Panc1 (cell line): ENCODE measurements around the gene RAI1. TPM values are rescaled to one million over a fixed set of nuclear protein-coding genes. Genes with fewer than 3 reads are reported as not detected.
A peak's percentile ranks its signal among the peaks of the same experiment; 100 is the strongest.

Experiments used
- ATAC-seq: fragments of 200-7000 bp; cut with Tn5 transposase; 2 replicates; pipeline ENCODE4 v1.9.1; 2020; ENCODE audit warnings: mild to moderate bottlenecking, moderate library complexity
- BruUV-seq: library from RNA; stranded (reverse); fragments of 400-500 nt; replicated peaks from 2 replicates; lab custom pipeline; 2021; lab: Mats Ljungman, UMichigan
- CTCF ChIA-PET: fragments of 300-600 bp; sonication (Branson Sonifier 250); formaldehyde crosslinking; loops from one replicate; lab custom pipeline; 2022; ENCODE audit warnings: antibody characterized with exemption; lab: Charles Lee
- POLR2A ChIA-PET: fragments of 300-600 bp; sonication (Branson Sonifier 250); formaldehyde crosslinking; loops from one replicate; lab custom pipeline; 2022; ENCODE audit warnings: antibody characterized with exemption; lab: Charles Lee
- DNase-seq: peaks from one replicate; pipeline ENCODE4 v3.0.0-alpha.2; 2010; ENCODE audit warnings: low read depth, low spot score
- H3K27ac ChIP-seq: 2 replicates; pipeline ENCODE4 v1.5.1; 2011; ENCODE audit warnings: mild to moderate bottlenecking, low read length, inconsistent platforms
- H3K27me3 ChIP-seq: fragments of 200-500 bp; sonication (Bioruptor generic); 2 replicates; pipeline ENCODE4 v1.6.0; 2014; ENCODE audit warnings: low read length, inconsistent platforms; ENCODE audit not compliant: control insufficient read depth, insufficient read depth
- H3K36me3 ChIP-seq: fragments of 200-500 bp; sonication (Bioruptor generic); 2 replicates; pipeline ENCODE4 v1.5.1; 2014; ENCODE audit warnings: inconsistent platforms, mild to moderate bottlenecking, low read length, moderate library complexity; ENCODE audit not compliant: control insufficient read depth, insufficient read depth
- H3K4me1 ChIP-seq: 2 replicates; pipeline ENCODE4 v1.5.1; 2011; ENCODE audit warnings: inconsistent platforms, mild to moderate bottlenecking, low read length, moderate library complexity; ENCODE audit not compliant: control insufficient read depth, insufficient read depth
- H3K4me3 ChIP-seq, 2 experiments: 2 replicates each; pipeline ENCODE4 v1.5.1; 2011 to 2012; ENCODE audit warnings: low read depth in 2 of 2, low read length in 2 of 2, mild to moderate bottlenecking in 2 of 2, inconsistent platforms in 1 of 2, moderate library complexity in 1 of 2
- H3K9me3 ChIP-seq: fragments of 200-500 bp; sonication (Bioruptor generic); 2 replicates; pipeline ENCODE4 v1.5.1; 2014; ENCODE audit warnings: low read depth, mild to moderate bottlenecking, inconsistent platforms, low read length, moderate library complexity; ENCODE audit not compliant: control insufficient read depth, insufficient read depth
- CTCF ChIP-seq: fragments of 450-650 bp; IDR thresholded peaks from 2 replicates; pipeline ENCODE4 v1.5.1; 2017; ENCODE audit warnings: mild to moderate bottlenecking
- POLR2AphosphoS5 ChIP-seq: IDR thresholded peaks from 2 replicates; pipeline ENCODE4 v1.6.1; 2012; ENCODE audit warnings: mild to moderate bottlenecking, low read depth, low read length, moderate library complexity
- REST ChIP-seq, 2 experiments: IDR thresholded peaks; 2 replicates each; pipeline ENCODE4 v1.6.1; 2011 to 2012; ENCODE audit warnings: low read depth in 2 of 2, control low read depth in 1 of 2, low read length in 1 of 2, mild to moderate bottlenecking in 1 of 2, moderate library complexity in 1 of 2; ENCODE audit not compliant: insufficient read depth in 1 of 2
- SIN3A ChIP-seq: IDR thresholded peaks from 2 replicates; pipeline ENCODE4 v1.6.1; 2012; ENCODE audit warnings: low read depth, mild to moderate bottlenecking, low read length, moderate library complexity, borderline replicate concordance; ENCODE audit not compliant: insufficient read depth
- TCF7L2 ChIP-seq: IDR thresholded peaks from 2 replicates; pipeline ENCODE4 v1.6.1; 2011; ENCODE audit warnings: mild to moderate bottlenecking, low read depth, low read length, inconsistent platforms
- in situ Hi-C: cut with HindIII; loops from 2 replicates; pipeline ENCODE4 v1.10.0; 2016; ENCODE audit warnings: low sequenced_read_pairs, low pct_unique_long_range_greater_than_20kb
- intact Hi-C: fragments of 100-400 bp; cut with micrococcal nuclease; formaldehyde crosslinking; loops from one replicate; pipeline ENCODE4 v1.10.0; 2022; ENCODE audit not compliant: unreplicated experiment
- total RNA-seq: library from RNA; stranded (reverse); gene quantifications from one replicate; pipeline ENCODE4 v1.2.1, GENCODE V29; 2021; ENCODE audit not compliant: unreplicated experiment

Gene RAI1
- total RNA-seq, 1 experiment from 2014 or later = 51.0 TPM

DNA sequence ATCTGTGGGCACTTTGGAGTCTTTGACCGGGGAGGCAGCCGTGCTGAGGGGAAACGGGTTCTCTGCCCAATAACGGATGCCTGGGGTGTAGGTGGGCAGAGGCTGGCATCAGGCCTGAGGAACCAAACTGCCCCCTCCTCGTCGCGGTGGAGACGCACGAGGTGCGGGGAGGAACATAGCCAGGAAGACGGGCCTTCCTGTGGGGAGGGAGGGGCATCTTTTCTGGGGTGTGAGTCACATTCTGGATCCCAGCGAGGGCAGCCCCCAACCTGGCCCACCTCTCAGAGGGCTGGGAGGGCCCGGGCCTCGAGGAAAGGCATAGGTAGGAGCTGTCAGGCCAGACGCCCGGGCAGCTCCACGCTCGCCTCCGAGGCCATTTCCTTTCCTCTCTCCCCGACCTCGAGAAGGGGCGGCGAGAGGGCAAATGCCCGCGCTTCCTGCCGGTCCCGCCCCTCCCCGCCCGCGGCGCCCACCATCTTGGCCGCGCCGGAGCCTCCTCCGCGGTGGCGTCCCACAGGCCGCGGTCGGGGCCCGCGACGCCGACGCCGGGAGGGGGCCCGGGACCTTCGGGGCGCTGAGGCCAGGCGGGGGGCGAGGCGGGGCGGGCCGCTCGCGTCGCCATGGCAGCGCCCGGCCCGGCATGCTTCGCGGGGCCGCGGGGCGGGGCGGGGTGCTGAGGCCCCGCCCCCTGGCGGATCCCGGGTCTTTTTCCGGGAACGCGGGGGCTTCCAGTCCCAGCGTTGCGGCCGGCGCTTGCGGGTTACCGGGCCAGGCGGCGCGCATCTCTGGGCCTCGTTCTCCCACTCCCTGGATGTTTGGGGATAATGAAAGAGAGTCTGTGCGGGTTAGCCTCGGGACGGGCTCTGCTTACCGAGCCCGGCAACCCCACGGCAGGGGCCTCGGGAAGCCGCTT is 13.2 kb downstream of the RAI1 start:
- in situ Hi-C loops (no loop called here), intact Hi-C loops (no loop called here)
- Histone ChIP-seq H3K4me1 (peaks cover 88% of the 10 kb centered on the region), H3K27ac (peak overlapping the region; percentile 99), H3K4me3 (peak overlapping the region; percentile 51 to 59), H3K9me3 (no peaks in the 10 kb centered on the region), H3K36me3 (no peaks in the 10 kb centered on the region), H3K27me3 (no peaks in the 10 kb centered on the region)
- peak; percentile 67 for ATAC-seq
- BruUV-seq = no TSS peak
- no peak for DNase-seq
- POLR2A ChIA-PET = interaction anchor here (1.2 to 2.5 kb wide), 2 partner anchors 10 to 18 kb away, joined by 3 to 5 read pairs; no protein-coding TSS in a partner anchor
- CTCF ChIA-PET = no interaction called here
- TF ChIP-seq POLR2AphosphoS5 = peak; percentile 56
- no peak for TF ChIP-seq CTCF
- TF ChIP-seq SIN3A = no peak
- TF ChIP-seq TCF7L2 = no peak
- TF ChIP-seq REST (IDR thresholded peaks at IDR 0.05; ENCODE audit: insufficient read depth in 1 of 2, low read depth in 2 of 2, low read length in 1 of 2) = no peak

GRCh38 chr17:17696085-17696484 is 14.8 kb downstream of the RAI1 start:
- no peak for DNase-seq
- Histone ChIP-seq H3K4me3 (no peak overlapping the region), H3K27ac (peak overlapping the region; percentile 93), H3K4me1 (peaks cover 82% of the 10 kb centered on the region), H3K36me3 (no peaks in the 10 kb centered on the region), H3K9me3 (no peaks in the 10 kb centered on the region), H3K27me3 (no peaks in the 10 kb centered on the region)
- CTCF ChIA-PET = no interaction called here
- no TSS peak for BruUV-seq
- POLR2A ChIA-PET = interaction anchor here (0.8 kb wide), 1 partner anchor 10 kb away, joined by 6 read pairs; no protein-coding TSS in a partner anchor
- intact Hi-C loops = no loop called here
- no peak for ATAC-seq
- no peak for TF ChIP-seq SIN3A
- no peak for TF ChIP-seq REST (IDR thresholded peaks at IDR 0.05; ENCODE audit: insufficient read depth in 1 of 2, low read depth in 2 of 2, low read length in 1 of 2)
- no peak for TF ChIP-seq TCF7L2
- no peak for TF ChIP-seq CTCF
- no peak for TF ChIP-seq POLR2AphosphoS5
- in situ Hi-C loops = no loop called here
